Measurements from ENCODE around the gene EXOC6B. TPM values are rescaled to one million over a fixed set of nuclear protein-coding genes. Genes with fewer than 3 reads are reported as not detected.

Gene EXOC6B
- total RNA-seq, 1 experiment from 2014 or later = 40.1 TPM

GRCh38 chr2:72176281-72176680 is 649.6 kb downstream of the EXOC6B start:
- no peak for TF ChIP-seq CTCF (conservative IDR thresholded peaks at IDR 0.05)
- no peaks in the 10 kb centered on the region; the same call in 1 of the 2 replicates for H3K4me1 ChIP-seq (ENCODE audit: insufficient read depth, low read length)
- H2BK20ac ChIP-seq (ENCODE audit: low read depth, low read length, poor library complexity, severe bottlenecking) = no peak overlapping the region
- H3K56ac ChIP-seq (ENCODE audit: insufficient read length, low read depth, low read length) = no peak overlapping the region
- Mint-ChIP-seq H3K9me3 (no peaks in the 10 kb centered on the region), H3K27me3 (ENCODE audit: low read depth) (no peaks in the 10 kb centered on the region), H3K36me3 (ENCODE audit: insufficient read depth in 1 of 3, low read depth in 3 of 3) (peaks cover 0 to 25% (median 3%) of the 10 kb centered on the region in 3 experiments; a peak in 4 of 7 replicates), H3K27ac (no peak overlapping the region), H3K4me1 (peaks cover 15 to 20% of the 10 kb centered on the region in 2 experiments), H3K4me3 (no peak overlapping the region)
- no peak overlapping the region for H3K18ac ChIP-seq (ENCODE audit: insufficient read length, low read depth, low read length)
- H4K20me1 ChIP-seq (ENCODE audit: control insufficient read depth, insufficient read depth, insufficient read length) = no peaks in the 10 kb centered on the region
- no peak overlapping the region for H3K27ac ChIP-seq (ENCODE audit: insufficient read length, low read depth, low read length)
- no peak overlapping the region for H2AK5ac ChIP-seq (ENCODE audit: insufficient read length, low read length)
- no peak overlapping the region for H2AFZ ChIP-seq (ENCODE audit: low read length)
- no peak overlapping the region for H3K4ac ChIP-seq (ENCODE audit: low read depth, low read length)
- H3T11ph ChIP-seq (ENCODE audit: low read length) = no peak overlapping the region
- H4K5ac ChIP-seq (ENCODE audit: insufficient read length, low read depth, low read length) = no peak overlapping the region
- no peak overlapping the region for H3K23ac ChIP-seq (ENCODE audit: insufficient read length, low read depth, low read length)
- H3K79me1 ChIP-seq (ENCODE audit: insufficient read depth, low read depth, low read length, poor library complexity, severe bottlenecking) = no peaks in the 10 kb centered on the region
- no peak overlapping the region for H2BK15ac ChIP-seq (ENCODE audit: low read depth, low read length)
- WGBS (ENCODE audit: extremely low coverage, insufficient read length, low lambda C conversion rate) = no CpG with 5 or more reads among the region's 1 CpG
- no peak overlapping the region for H4K91ac ChIP-seq (ENCODE audit: insufficient read length, low read depth, low read length)
- no peaks in the 10 kb centered on the region for H3K27me3 ChIP-seq (ENCODE audit: insufficient read depth, low read length)
- H3K79me2 ChIP-seq (ENCODE audit: insufficient read depth, low read length) = no peaks in the 10 kb centered on the region
- no peak for DNase-seq
- H2BK12ac ChIP-seq (ENCODE audit: insufficient read length, low read depth, low read length) = no peak overlapping the region
- no peaks in the 10 kb centered on the region for H3K23me2 ChIP-seq (ENCODE audit: insufficient read length, low read depth, low read length, poor library complexity, severe bottlenecking)
- H3K9me3 ChIP-seq (ENCODE audit: control insufficient read depth, low read depth, low read length) = no peaks in the 10 kb centered on the region
- H3K9ac ChIP-seq (ENCODE audit: extremely low read depth, insufficient read length, low read length) = no peak overlapping the region
- H4K8ac ChIP-seq (replicated peaks; ENCODE audit: insufficient read length, low read depth, low read length) = no peak overlapping the region
- H2BK120ac ChIP-seq (ENCODE audit: low read depth, low read length, poor library complexity, severe bottlenecking) = no peak overlapping the region
- H2BK5ac ChIP-seq (ENCODE audit: insufficient read length, low read length) = no peak overlapping the region
- H3K14ac ChIP-seq (ENCODE audit: insufficient read depth, low read length) = no peak overlapping the region
- no peak overlapping the region for H3K4me2 ChIP-seq (ENCODE audit: insufficient read depth, insufficient read length, low read length)
